ENCODE results near the gene SLC25A26.

GRCh38 chr3:66378256-66378655 is 157.5 kb downstream of the SLC25A26 start:
- peak; percentile 7 to 43 (median 27) for TF ChIP-seq CTCF (IDR thresholded peaks at IDR 0.05)
- TF ChIP-seq POLR2A (IDR thresholded peaks at IDR 0.05), result no peak

Data from body of pancreas (tissue), 4 donors.